SK-N-SH (cell line): ENCODE measurements around the gene ANXA11. TPM values are rescaled to one million over a fixed set of nuclear protein-coding genes. Genes with fewer than 3 reads are reported as not detected.
"Not testable (repeated sequence)": the region's sequence is repeated elsewhere in the genome, so short reads cannot be mapped to it uniquely, and the experiment has no call there.

Experiments
- CTCF ChIA-PET: fragments of 300-600, 350-600 bp; formaldehyde crosslinking; extraction: SDS; loops from one replicate; lab custom pipeline; 2021; lab: Yijun Ruan, JAX
- POLR2A ChIA-PET: fragments of 350-600 bp; sonication (Branson Sonifier 250); formaldehyde crosslinking; extraction: SDS; loops from one replicate; lab custom pipeline; 2020; ENCODE audit warnings: antibody characterized with exemption, inconsistent platforms; lab: Yijun Ruan, JAX
- DNase-seq: peaks from one replicate; pipeline ENCODE4 v3.0.0; 2012
- H2AFZ ChIP-seq: fragments of 200-600 bp; sonication (generic); 2 replicates; pipeline ENCODE4 v1.8.1; 2016; ENCODE audit warnings: antibody characterized with exemption, mild to moderate bottlenecking, low read depth
- H3F3A ChIP-seq: fragments of 200-600 bp; sonication (generic); replicated peaks from 2 replicates; pipeline ENCODE3; 2016; ENCODE audit warnings: antibody characterized with exemption, mild to moderate bottlenecking; ENCODE audit not compliant: insufficient read depth
- H3K27ac ChIP-seq, 2 experiments: fragments of 200-500 bp in 1 of 2; fragments of 200-600 bp in 1 of 2; sonication (Bioruptor generic) in 1 of 2; sonication (generic), shearing (Covaris generic) in 1 of 2; 2 replicates each; pipeline versions ENCODE4 v1.5.1 to v1.6.1; 2014 to 2016; ENCODE audit warnings: low read depth in 2 of 2, inconsistent platforms in 1 of 2, low read length in 1 of 2, mild to moderate bottlenecking in 1 of 2, mixed read lengths in 1 of 2
- H3K27me3 ChIP-seq: fragments of 200-600 bp; sonication (generic), shearing (Covaris generic); 2 replicates; pipeline ENCODE4 v1.6.1; 2016; ENCODE audit warnings: mixed run types; ENCODE audit not compliant: insufficient read depth
- H3K36me3 ChIP-seq, 2 experiments: fragments of 200-500 bp in 1 of 2; fragments of 200-600 bp in 1 of 2; sonication (Bioruptor generic) in 1 of 2; sonication (generic) in 1 of 2; replicated peaks in 1 of 2; 2 replicates each; pipeline versions ENCODE3 to v1.5.1; 2014 to 2016; ENCODE audit warnings: low read length in 1 of 2, mild to moderate bottlenecking in 1 of 2; ENCODE audit not compliant: insufficient read depth in 2 of 2, control insufficient read depth in 1 of 2
- H3K4me1 ChIP-seq, 2 experiments: fragments of 200-500 bp in 1 of 2; fragments of 200-600 bp in 1 of 2; sonication (Bioruptor generic) in 1 of 2; sonication (generic), shearing (Covaris generic) in 1 of 2; 2 replicates each; pipeline versions ENCODE4 v1.5.1 to v1.6.1; 2014 to 2016; ENCODE audit warnings: low read depth in 1 of 2, low read length in 1 of 2, mixed run types in 1 of 2; ENCODE audit not compliant: insufficient read depth in 2 of 2, control insufficient read depth in 1 of 2
- H3K4me2 ChIP-seq: fragments of 200-600 bp; sonication (generic), shearing (Covaris generic); 2 replicates; pipeline ENCODE4 v1.6.1; 2017; ENCODE audit warnings: mixed run types
- H3K4me3 ChIP-seq, 2 experiments: fragments of 200-500 bp in 1 of 2; fragments of 200-600 bp in 1 of 2; sonication (Bioruptor generic) in 1 of 2; sonication (generic), shearing (Covaris generic) in 1 of 2; 2 replicates each; pipeline versions ENCODE4 v1.5.1 to v1.8.1; 2014 to 2016; ENCODE audit warnings: low read depth in 2 of 2, inconsistent platforms in 1 of 2, low read length in 1 of 2, mild to moderate bottlenecking in 1 of 2, mixed read lengths in 1 of 2, moderate library complexity in 1 of 2
- H3K79me2 ChIP-seq: fragments of 200-600 bp; sonication (generic); 2 replicates; pipeline ENCODE4 v1.8.1; 2017; ENCODE audit warnings: mild to moderate bottlenecking; ENCODE audit not compliant: insufficient read depth
- H3K9ac ChIP-seq: fragments of 200-600 bp; sonication (generic); 2 replicates; pipeline ENCODE4 v1.6.1; 2017; ENCODE audit warnings: mixed run types
- H3K9me2 ChIP-seq: fragments of 200-600 bp; sonication (generic); 2 replicates; pipeline ENCODE4 v1.6.1; 2017; ENCODE audit warnings: mixed run types
- H3K9me3 ChIP-seq: fragments of 200-600 bp; sonication (generic); 2 replicates; pipeline ENCODE4 v1.6.1; 2017; ENCODE audit warnings: mixed run types, mild to moderate bottlenecking, moderate library complexity
- H4K20me1 ChIP-seq: fragments of 200-600 bp; sonication (generic); 2 replicates; pipeline ENCODE4 v1.6.1; 2017; ENCODE audit warnings: mild to moderate bottlenecking, mixed run types; ENCODE audit not compliant: insufficient read depth
- WGBS: methylation state at CpG from one replicate; pipeline ENCODE4 v1.1.6; 2017; ENCODE audit warnings: low lambda C conversion rate; 5-methylcytosine and 5-hydroxymethylcytosine counted together
- polyA plus RNA-seq, 3 experiments: library from polyadenylated mRNA; depleted of rRNA; stranded (reverse); fragments of >200 nt; gene quantifications; 2 replicates each; pipeline ENCODE4 v1.2.3, GENCODE V29; 2012

The ANXA11 gene
- polyA plus RNA-seq, 1 of the 3 experiments (the other 2 are of a cell fraction) = 53.6 TPM

DNA sequence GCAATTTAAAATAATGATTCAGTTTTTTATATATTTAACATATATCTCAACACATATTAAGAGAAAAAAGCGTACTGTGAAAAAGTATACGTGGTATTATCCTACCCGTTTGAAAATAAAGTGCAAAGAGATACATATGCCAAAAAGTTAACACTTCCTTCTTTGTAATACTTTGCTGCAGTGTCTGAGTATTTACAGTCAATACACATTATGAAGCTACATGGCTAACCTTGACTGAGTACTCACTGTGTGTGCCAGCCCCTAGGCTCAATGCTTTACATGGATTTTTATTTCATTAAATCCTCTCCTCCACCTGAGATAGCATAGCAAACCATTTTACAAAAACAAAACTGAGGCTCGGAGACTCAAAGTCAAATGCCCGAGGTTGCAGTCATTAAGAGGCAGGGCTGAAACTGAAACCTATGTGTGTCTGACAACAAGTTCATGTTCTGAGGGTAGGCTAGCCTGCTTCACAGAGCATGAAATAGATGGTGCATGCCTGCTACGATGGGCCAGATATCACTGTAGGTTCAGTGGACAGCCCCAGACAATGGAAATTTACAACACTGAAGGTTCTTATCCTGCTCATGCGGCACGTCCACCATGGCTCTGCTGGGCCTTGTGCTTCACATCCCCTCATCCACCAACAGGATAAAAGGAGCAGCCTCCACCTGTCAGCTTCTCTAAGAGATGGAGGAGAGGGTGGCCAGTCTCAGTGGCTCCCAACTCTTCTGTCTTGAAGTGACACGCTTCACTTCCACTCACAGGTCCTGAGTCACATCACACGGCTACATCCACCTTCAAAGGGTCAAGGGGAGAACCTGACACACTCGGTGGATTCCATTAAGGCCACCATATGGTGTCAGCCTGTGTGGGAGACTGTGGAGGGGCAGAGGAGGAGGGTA is 29.2 kb upstream of the ANXA11 start:
- H3K9ac ChIP-seq, H3K36me3 ChIP-seq, H3K9me2 ChIP-seq, H2AFZ ChIP-seq, H3K27me3 ChIP-seq, H4K20me1 ChIP-seq, H3K4me1 ChIP-seq, H3K79me2 ChIP-seq, DNase-seq, H3K9me3 ChIP-seq, H3K27ac ChIP-seq, H3K4me3 ChIP-seq, CTCF ChIA-PET, POLR2A ChIA-PET, H3F3A ChIP-seq, H3K4me2 ChIP-seq: not testable (repeated sequence)
- WGBS = 51% methylated on average over 10 of the region's 11 CpGs

DNA sequence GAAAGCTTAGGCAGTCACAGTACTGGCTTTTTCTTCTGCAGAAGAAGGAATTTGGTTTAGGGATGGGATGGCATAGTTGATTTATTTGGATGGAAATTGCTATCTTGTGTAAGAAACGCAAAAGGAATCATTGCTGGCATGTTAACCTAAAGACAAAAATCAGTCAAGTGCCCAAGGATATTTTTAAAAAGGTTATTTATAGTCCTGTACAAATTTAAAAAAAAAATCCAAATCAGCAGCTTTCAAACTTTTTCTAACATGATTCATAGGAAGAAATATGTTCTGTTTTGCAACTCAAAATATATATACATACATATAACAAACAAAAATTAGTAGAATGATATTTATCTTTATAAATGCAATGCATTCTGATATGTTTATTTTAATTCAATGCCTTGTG is 28.5 kb upstream of the ANXA11 start:
- H2AFZ ChIP-seq, H3K27me3 ChIP-seq, H3K9ac ChIP-seq, H3K79me2 ChIP-seq, H3K9me3 ChIP-seq, H3K4me1 ChIP-seq, H3K27ac ChIP-seq, H3F3A ChIP-seq, H3K4me3 ChIP-seq, H3K4me2 ChIP-seq, CTCF ChIA-PET, DNase-seq, POLR2A ChIA-PET, H3K9me2 ChIP-seq, H3K36me3 ChIP-seq, H4K20me1 ChIP-seq: not testable (repeated sequence)
- 21% methylated on average over 1 of the region's 1 CpG for WGBS

DNA sequence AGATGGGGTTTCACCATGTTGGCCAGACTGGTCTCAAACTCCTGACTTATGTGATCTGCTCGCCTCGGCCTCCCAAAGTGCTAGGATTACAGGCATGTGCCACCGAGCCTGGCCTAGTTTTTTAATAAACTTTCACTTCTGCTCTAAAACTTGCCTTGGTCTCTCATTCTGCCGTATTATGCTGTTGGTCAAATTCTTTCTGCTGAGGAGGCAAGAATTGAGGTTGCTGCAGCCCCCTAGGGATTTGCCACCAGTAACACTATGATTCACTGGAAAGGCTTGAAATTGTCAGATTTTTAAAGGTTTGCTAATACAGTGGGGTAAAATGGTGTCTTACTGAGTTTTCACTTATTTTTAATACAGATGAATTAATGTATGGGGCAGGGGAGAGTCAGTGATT is 21.4 kb upstream of the ANXA11 start:
- POLR2A ChIA-PET, H2AFZ ChIP-seq: not testable (repeated sequence)

DNA sequence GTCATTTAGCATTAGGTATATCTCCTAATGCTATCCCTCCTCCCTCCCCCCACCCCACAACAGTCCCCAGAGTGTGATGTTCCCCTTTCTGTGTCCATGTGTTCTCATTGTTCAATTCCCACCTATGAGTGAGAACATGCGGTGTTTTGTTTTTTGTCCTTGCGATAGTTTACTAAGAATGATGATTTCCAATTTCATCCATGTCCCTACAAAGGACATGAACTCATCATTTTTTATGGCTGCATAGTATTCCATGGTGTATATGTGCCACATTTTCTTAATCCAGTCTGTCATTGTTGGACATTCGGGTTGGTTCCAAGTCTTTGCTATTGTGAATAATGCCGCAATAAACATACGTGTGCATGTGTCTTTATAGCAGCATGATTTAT is 17.7 kb upstream of the ANXA11 start:
- H3K9me3 ChIP-seq, H3K79me2 ChIP-seq, H3K4me3 ChIP-seq, H3K9ac ChIP-seq, H4K20me1 ChIP-seq, H3K27ac ChIP-seq, H3K4me2 ChIP-seq, H3K36me3 ChIP-seq, H3K4me1 ChIP-seq, H3K9me2 ChIP-seq, DNase-seq, H3K27me3 ChIP-seq, H2AFZ ChIP-seq, POLR2A ChIA-PET, H3F3A ChIP-seq: not testable (repeated sequence)
- WGBS = 69% methylated on average over 2 of the region's 5 CpGs
- CTCF ChIA-PET = interaction anchor here (0.7 to 3.8 kb wide), 15 partner anchors 36 to 170 kb away, joined by 3 to 93 read pairs (median 6); no protein-coding TSS in a partner anchor

More for the DNA sequence above, 21.4 kb upstream of the ANXA11 start:
- H3K27me3 ChIP-seq, H3K79me2 ChIP-seq, H3K4me3 ChIP-seq, H3K36me3 ChIP-seq, H3K9ac ChIP-seq, H3K27ac ChIP-seq, CTCF ChIA-PET, H3F3A ChIP-seq, H3K9me2 ChIP-seq, H3K4me1 ChIP-seq, H3K4me2 ChIP-seq, H4K20me1 ChIP-seq, H3K9me3 ChIP-seq, DNase-seq: not testable (repeated sequence)
- WGBS = 82% methylated on average over 4 of the region's 4 CpGs

DNA sequence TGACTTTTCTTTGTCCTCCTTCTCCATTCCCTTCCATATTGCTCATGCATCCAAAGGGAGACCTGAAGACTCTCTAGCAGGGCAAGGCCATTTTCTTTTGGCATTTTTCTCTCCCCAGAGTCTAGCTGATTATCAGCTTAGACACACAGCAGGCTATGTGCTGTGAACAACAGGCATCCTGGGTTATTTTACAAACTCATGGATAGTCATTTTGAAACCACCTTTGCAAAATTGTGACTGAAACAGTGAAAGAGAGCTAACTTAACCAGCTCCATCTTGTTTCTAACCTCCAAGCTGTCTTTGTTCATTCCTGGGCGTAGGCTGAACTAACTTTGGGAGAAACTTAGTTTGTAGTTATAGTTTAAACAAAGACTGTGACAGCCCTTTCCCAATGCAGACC is 13.5 kb upstream of the ANXA11 start:
- H3K4me1 ChIP-seq, H3K4me2 ChIP-seq, H2AFZ ChIP-seq, H3F3A ChIP-seq, H3K4me3 ChIP-seq, POLR2A ChIA-PET, H3K27ac ChIP-seq, H3K9me3 ChIP-seq, H3K27me3 ChIP-seq, H3K36me3 ChIP-seq, H4K20me1 ChIP-seq, H3K9ac ChIP-seq, H3K9me2 ChIP-seq, H3K79me2 ChIP-seq, DNase-seq: not testable (repeated sequence)
- CTCF ChIA-PET = interaction anchor here (2.4 kb wide), 1 partner anchor 75 kb away, joined by 14 read pairs; no protein-coding TSS in a partner anchor
- WGBS = 100% methylated on average over 1 of the region's 1 CpG

DNA sequence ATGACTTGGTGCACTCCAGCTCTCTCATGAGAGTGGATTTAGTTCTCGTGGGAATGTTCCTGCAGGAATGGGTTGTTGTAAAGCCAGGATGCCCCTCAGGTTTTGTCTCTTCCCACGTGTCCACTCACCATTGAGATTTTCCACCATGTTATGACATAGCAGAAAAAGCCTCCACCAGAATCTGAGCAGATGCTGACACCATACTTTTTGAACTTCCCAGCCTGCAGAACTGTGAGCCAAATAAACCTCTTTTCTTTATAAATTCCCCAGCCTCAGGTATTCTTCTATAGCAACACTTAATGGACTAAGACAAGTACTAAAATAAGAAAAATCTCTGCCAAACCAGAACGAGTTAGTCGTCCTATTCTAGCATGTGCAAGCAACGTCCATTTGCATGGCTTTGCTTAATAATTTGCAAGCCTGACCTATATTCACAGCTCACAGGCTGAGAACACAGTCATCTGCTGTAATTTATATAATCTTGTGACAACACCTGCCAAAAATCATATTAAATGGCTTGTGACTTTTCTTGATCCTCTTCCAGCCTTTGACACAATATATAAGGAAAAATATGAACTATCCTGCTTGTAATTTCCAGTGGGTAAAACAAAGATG is 9.1 kb upstream of the ANXA11 start:
- H3K27me3 ChIP-seq, H3K9me3 ChIP-seq, POLR2A ChIA-PET, H3K4me2 ChIP-seq, H3K4me3 ChIP-seq, H3K9ac ChIP-seq, H3K4me1 ChIP-seq, H4K20me1 ChIP-seq, H2AFZ ChIP-seq, H3K79me2 ChIP-seq, H3K9me2 ChIP-seq, DNase-seq, H3F3A ChIP-seq, H3K36me3 ChIP-seq, H3K27ac ChIP-seq, CTCF ChIA-PET: not testable (repeated sequence)
- 45% methylated on average over 5 of the region's 5 CpGs for WGBS
